Astrocyte of the hippocampus (primary cell): ENCODE results near the gene DUSP22.
"Not testable (repeated sequence)": the region's sequence is repeated elsewhere in the genome, so short reads cannot be mapped to it uniquely, and the experiment has no call there.

Experiments
- DNase-seq: peaks from one replicate; pipeline ENCODE4 v3.0.0; 2011; ENCODE audit warnings: low read depth, low spot score

Gene DUSP22

GRCh38 chr6:279341-280029 lies 12.8 kb upstream of the DUSP22 start:
- DNase-seq, result no peak

GRCh38 chr6:280775-281468 lies 11.4 kb upstream of the DUSP22 start:
- no peak for DNase-seq

- no peak for DNase-seq
These were observed 10.7 kb upstream of the DUSP22 start for GRCh38 chr6:281469-282103.

GRCh38 chr6:282177-282866 lies 10.0 kb upstream of the DUSP22 start:
- no peak for DNase-seq

GRCh38 chr6:282867-283416 lies 9.3 kb upstream of the DUSP22 start:
- no peak for DNase-seq

- DNase-seq, result no peak
These were observed 7.8 kb upstream of the DUSP22 start for GRCh38 chr6:284486-284885.

GRCh38 chr6:285030-285771 lies 7.1 kb upstream of the DUSP22 start:
- DNase-seq, result no peak

- DNase-seq, result not testable (repeated sequence)
These were observed 6.4 kb upstream of the DUSP22 start for GRCh38 chr6:285902-286301.

GRCh38 chr6:286681-287488 lies 5.4 kb upstream of the DUSP22 start:
- no peak for DNase-seq

GRCh38 chr6:287489-287860 lies 4.8 kb upstream of the DUSP22 start:
- no peak for DNase-seq

GRCh38 chr6:288866-289265 lies 3.4 kb upstream of the DUSP22 start:
- DNase-seq, result no peak

GRCh38 chr6:290111-290922 lies 2.0 kb upstream of the DUSP22 start:
- DNase-seq, result no peak

GRCh38 chr6:291204-291696 lies 1.0 kb upstream of the DUSP22 start:
- DNase-seq, result no peak

- no peak for DNase-seq
These were observed 362 bp downstream of the DUSP22 start for GRCh38 chr6:292506-293192.

GRCh38 chr6:293193-294174 lies 1.2 kb downstream of the DUSP22 start:
- DNase-seq, result peak; percentile 57

- no peak for DNase-seq
These were observed 2.6 kb downstream of the DUSP22 start for GRCh38 chr6:294656-295565.
